ENCODE measurements around the gene SMPD1. TPM values are rescaled to one million over a fixed set of nuclear protein-coding genes. Genes with fewer than 3 reads are reported as not detected.

The SMPD1 gene
- total RNA-seq, 1 donor from 2014 or later: 9.9 TPM

DNA sequence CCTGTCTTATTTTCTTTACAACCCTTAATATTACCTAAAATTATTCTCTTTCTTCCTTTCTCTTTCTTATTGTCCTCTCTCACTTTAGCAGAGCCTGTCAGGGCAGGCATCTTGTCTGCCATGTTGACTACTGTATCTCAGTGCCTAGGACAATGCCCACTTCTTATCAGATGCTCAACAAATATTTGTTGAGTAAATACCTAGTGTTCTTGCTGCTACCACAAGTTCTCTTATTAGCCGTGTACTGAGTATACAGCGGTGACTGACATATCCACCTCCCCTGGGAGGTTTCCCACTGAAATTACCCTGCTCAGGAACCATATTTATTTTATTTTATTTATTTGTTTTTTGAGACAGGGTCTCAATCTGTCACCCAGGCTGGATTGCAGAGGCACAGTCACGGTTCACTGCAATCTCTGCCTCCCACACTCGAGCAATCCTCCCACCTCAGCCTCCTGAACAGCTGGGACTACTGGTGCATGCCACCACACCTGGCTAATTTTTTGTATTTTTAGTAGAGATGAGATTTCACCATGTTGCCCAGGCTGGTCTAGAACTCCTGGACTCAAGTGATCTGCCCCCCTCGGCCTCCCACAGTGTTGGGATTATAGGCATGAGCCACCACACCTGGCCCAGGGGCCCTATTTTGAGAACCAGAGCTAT is 43.9 kb downstream of the SMPD1 start:
- H3K36me3 ChIP-seq (ENCODE audit: control insufficient read depth in 3 of 3, insufficient read depth in 3 of 3, low read length in 3 of 3): no peaks in the 10 kb centered on the region
- H3K9me3 ChIP-seq (ENCODE audit: control insufficient read depth in 3 of 3, low read length in 3 of 3): no peaks in the 10 kb centered on the region
- no peaks in the 10 kb centered on the region for H3K27me3 ChIP-seq (ENCODE audit: control insufficient read depth in 3 of 3, insufficient read depth in 3 of 3, low read length in 3 of 3)
- H3K9ac ChIP-seq (ENCODE audit: low read depth in 1 of 3, low read length in 3 of 3): no peak overlapping the region
- no peak overlapping the region for H3K27ac ChIP-seq (ENCODE audit: low read depth, low read length)
- no peak overlapping the region for H3K4me3 ChIP-seq (ENCODE audit: low read length in 3 of 3)
- H3K4me1 ChIP-seq (ENCODE audit: control insufficient read depth in 3 of 3, insufficient read depth in 3 of 3, low read length in 3 of 3): no peaks in the 10 kb centered on the region

DNA sequence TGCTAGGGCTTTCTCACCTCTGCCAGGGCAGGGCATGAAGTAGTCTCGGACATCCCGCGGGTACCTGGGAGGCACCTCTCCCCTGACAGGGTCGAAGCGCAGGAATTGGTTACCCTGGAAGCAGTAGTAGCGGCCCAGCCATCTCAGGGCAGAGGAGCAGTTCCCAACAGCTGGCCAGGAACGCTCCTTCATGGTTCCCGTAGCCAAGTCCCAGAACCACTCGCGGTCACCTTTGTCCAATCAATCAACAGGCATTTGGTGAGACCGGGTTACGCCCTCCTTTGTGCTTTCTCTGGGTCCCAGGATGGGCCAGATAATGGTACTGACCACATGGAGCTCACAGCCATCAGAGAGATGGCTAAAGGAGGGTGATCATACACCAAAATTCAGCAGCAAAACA is 47.1 kb downstream of the SMPD1 start:
- Histone ChIP-seq H3K9ac (ENCODE audit: low read depth in 1 of 3, low read length in 3 of 3) (no peak overlapping the region), H3K4me1 (ENCODE audit: control insufficient read depth in 3 of 3, insufficient read depth in 3 of 3, low read length in 3 of 3) (no peaks in the 10 kb centered on the region), H3K27me3 (ENCODE audit: control insufficient read depth in 3 of 3, insufficient read depth in 3 of 3, low read length in 3 of 3) (no peaks in the 10 kb centered on the region), H3K9me3 (ENCODE audit: control insufficient read depth in 3 of 3, low read length in 3 of 3) (no peaks in the 10 kb centered on the region), H3K4me3 (ENCODE audit: low read length in 3 of 3) (no peak overlapping the region), H3K27ac (ENCODE audit: low read depth, low read length) (no peak overlapping the region), H3K36me3 (ENCODE audit: control insufficient read depth in 3 of 3, insufficient read depth in 3 of 3, low read length in 3 of 3) (no peaks in the 10 kb centered on the region)

DNA sequence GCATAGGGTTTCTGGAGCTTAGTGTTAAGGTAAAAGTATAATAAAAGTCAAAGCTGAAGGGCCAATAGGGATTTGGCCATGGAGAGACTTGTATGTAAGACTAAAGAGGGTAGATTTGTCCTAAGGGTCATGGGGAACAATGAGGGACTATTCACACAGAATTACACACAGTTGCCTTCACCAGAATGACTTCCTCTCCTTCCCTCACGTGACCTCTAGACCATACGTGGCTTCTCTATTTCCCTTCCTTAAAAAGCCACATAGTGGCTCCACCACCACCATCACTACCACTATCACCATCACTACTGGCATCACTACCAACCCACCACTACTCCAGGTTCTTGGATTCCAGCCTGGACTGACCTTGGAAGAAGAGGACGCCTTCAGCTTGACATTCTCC is 47.7 kb downstream of the SMPD1 start:
- Histone ChIP-seq H3K36me3 (ENCODE audit: control insufficient read depth in 3 of 3, insufficient read depth in 3 of 3, low read length in 3 of 3) (no peaks in the 10 kb centered on the region), H3K9me3 (ENCODE audit: control insufficient read depth in 3 of 3, low read length in 3 of 3) (no peaks in the 10 kb centered on the region), H3K27ac (ENCODE audit: low read depth, low read length) (no peak overlapping the region), H3K4me3 (ENCODE audit: low read length in 3 of 3) (no peak overlapping the region), H3K9ac (ENCODE audit: low read depth in 1 of 3, low read length in 3 of 3) (no peak overlapping the region), H3K4me1 (ENCODE audit: control insufficient read depth in 3 of 3, insufficient read depth in 3 of 3, low read length in 3 of 3) (no peaks in the 10 kb centered on the region), H3K27me3 (ENCODE audit: control insufficient read depth in 3 of 3, insufficient read depth in 3 of 3, low read length in 3 of 3) (no peaks in the 10 kb centered on the region)

DNA sequence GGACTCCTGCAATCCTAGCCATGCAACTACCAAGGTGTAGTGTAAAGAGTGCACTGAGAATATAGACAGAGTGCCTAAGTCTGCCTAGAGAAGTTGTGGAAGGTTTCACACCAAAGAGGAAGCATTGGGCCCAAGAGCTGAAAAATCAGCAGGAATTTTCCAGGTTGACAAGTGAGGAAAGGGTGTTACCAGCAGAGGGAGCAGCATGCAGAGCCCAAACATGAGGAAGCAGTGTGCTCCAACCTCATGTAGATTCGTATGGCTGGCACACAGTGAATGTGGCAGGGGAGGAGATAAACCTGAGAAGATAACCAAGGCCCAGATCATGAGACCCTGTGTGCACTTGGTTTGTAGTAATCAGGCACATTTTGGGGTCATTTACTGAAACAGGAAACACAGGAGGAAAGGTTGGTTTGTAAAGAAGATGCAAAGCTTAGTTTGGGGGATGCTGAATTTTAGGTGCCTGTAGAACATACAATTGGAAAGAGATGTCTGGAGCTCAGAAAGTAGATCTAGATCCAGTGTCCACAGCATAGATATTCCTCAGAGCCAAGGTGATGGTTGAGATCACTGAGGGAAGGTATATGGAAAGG is 48.8 kb downstream of the SMPD1 start:
- Histone ChIP-seq H3K9me3 (ENCODE audit: control insufficient read depth in 3 of 3, low read length in 3 of 3) (no peaks in the 10 kb centered on the region), H3K27me3 (ENCODE audit: control insufficient read depth in 3 of 3, insufficient read depth in 3 of 3, low read length in 3 of 3) (no peaks in the 10 kb centered on the region), H3K27ac (ENCODE audit: low read depth, low read length) (no peak overlapping the region), H3K4me3 (ENCODE audit: low read length in 3 of 3) (no peak overlapping the region), H3K4me1 (ENCODE audit: control insufficient read depth in 3 of 3, insufficient read depth in 3 of 3, low read length in 3 of 3) (no peaks in the 10 kb centered on the region), H3K9ac (ENCODE audit: low read depth in 1 of 3, low read length in 3 of 3) (no peak overlapping the region), H3K36me3 (ENCODE audit: control insufficient read depth in 3 of 3, insufficient read depth in 3 of 3, low read length in 3 of 3) (no peaks in the 10 kb centered on the region)

DNA sequence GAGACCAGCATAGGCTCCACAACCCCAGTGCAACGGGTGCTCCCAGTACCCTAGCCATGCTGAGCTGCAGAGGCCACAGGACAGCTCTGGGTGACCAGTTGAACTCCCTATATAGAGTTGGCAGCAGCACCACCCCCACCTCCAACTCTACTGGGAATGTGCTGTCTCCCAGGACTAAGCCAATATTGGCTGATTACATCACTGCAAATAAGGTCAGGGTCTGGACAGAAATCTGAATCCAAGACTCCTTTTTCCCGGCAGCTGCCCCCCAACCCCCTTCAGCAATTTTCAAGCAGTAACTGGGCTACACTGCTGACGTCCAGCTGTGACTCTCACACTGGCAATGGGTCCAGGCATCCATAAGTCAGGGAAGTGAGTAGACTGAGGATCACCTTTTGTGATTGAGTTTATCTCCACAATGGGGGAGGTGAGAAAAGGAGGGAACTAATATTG is 50.7 kb downstream of the SMPD1 start, which contains the start of gene HPX:
Gene HPX, minus strand, starts transcription at position 82 of the 453 bp plus-strand sequence. Its CDS starts 24 bp downstream, at position 58.
- no peak within 1 kb of the TSS for H3K4me3 ChIP-seq (ENCODE audit: low read length in 3 of 3)
- H3K36me3 ChIP-seq (ENCODE audit: control insufficient read depth in 3 of 3, insufficient read depth in 3 of 3, low read length in 3 of 3): no peaks in the 10 kb centered on the region
- no peaks in the 10 kb centered on the region for H3K27me3 ChIP-seq (ENCODE audit: control insufficient read depth in 3 of 3, insufficient read depth in 3 of 3, low read length in 3 of 3)
- no peaks in the 10 kb centered on the region for H3K9me3 ChIP-seq (ENCODE audit: control insufficient read depth in 3 of 3, low read length in 3 of 3)
- no peak within 1 kb of the TSS for H3K27ac ChIP-seq (ENCODE audit: low read depth, low read length)
- H3K4me1 ChIP-seq (ENCODE audit: control insufficient read depth in 3 of 3, insufficient read depth in 3 of 3, low read length in 3 of 3): no peaks in the 10 kb centered on the region
- peak within 1 kb of the TSS in 1 of 3 donors; percentile 45 for H3K9ac ChIP-seq (ENCODE audit: low read depth in 1 of 3, low read length in 3 of 3)

DNA sequence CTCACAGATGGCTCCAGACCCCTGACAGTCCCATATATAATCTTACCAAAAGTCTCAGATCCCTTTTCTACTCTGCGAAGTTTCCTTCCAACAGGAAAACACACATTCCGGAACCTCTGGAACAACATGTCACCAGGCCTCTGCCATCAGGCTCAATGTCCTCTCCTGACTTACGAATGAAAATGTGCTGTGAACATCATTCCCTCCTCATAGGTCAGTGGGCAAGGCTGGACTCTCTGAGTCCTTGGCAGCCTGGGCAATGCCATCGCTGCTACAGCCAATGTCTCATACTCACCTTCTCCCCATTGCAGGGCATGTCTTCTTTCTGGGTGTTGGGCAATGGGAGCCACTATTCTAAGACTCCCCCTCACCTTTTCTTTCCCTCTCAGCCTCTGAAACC is 52.2 kb downstream of the SMPD1 start:
- Histone ChIP-seq H3K27me3 (ENCODE audit: control insufficient read depth in 3 of 3, insufficient read depth in 3 of 3, low read length in 3 of 3) (no peaks in the 10 kb centered on the region), H3K36me3 (ENCODE audit: control insufficient read depth in 3 of 3, insufficient read depth in 3 of 3, low read length in 3 of 3) (peaks cover 0 to under 1% (median 0%) of the 10 kb centered on the region in 3 donors), H3K9me3 (ENCODE audit: control insufficient read depth in 3 of 3, low read length in 3 of 3) (no peaks in the 10 kb centered on the region), H3K4me3 (ENCODE audit: low read length in 3 of 3) (no peak overlapping the region), H3K9ac (ENCODE audit: low read depth in 1 of 3, low read length in 3 of 3) (no peak overlapping the region), H3K4me1 (ENCODE audit: control insufficient read depth in 3 of 3, insufficient read depth in 3 of 3, low read length in 3 of 3) (no peaks in the 10 kb centered on the region), H3K27ac (ENCODE audit: low read depth, low read length) (no peak overlapping the region)

DNA sequence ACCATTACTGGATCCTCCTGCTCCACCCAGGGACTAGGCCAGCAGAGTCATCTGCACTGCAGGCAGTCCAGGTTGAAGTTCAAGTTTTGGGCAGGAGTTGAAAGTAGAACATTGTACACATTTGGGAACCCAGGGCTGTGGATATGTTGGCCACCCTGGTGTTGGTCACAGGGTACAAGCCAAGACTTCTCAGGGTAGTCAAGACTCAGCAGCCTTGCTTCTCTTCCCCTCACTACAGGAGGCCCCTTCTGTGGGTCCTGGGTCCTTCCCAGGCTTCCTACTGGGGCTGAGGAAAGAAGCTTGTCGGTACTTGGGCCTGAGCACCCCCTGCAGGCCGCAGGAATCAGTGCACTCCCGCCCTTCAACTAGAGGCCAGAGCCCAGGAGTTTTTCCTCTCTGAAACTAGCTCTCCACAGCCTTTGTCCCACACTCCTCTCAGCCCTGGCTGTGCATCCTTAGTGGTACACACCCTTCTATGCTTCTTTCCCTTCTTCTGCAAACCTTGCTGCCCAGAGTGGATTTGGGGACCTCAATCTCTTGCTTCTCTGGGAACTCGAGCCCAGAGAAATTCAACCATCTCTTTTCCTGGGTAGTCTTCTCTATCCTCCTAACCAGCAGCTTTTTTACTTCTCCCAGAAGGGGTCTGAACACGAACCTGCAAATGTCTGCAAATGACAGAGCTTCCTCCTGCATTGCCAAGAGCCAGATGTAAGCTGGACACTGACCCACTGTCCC is 53.2 kb downstream of the SMPD1 start:
- Histone ChIP-seq H3K27ac (ENCODE audit: low read depth, low read length) (no peak overlapping the region), H3K4me3 (ENCODE audit: low read length in 3 of 3) (no peak overlapping the region), H3K9ac (ENCODE audit: low read depth in 1 of 3, low read length in 3 of 3) (no peak overlapping the region), H3K9me3 (ENCODE audit: control insufficient read depth in 3 of 3, low read length in 3 of 3) (no peaks in the 10 kb centered on the region), H3K4me1 (ENCODE audit: control insufficient read depth in 3 of 3, insufficient read depth in 3 of 3, low read length in 3 of 3) (no peaks in the 10 kb centered on the region), H3K36me3 (ENCODE audit: control insufficient read depth in 3 of 3, insufficient read depth in 3 of 3, low read length in 3 of 3) (peaks cover 0 to 6% (median 3%) of the 10 kb centered on the region in 3 donors), H3K27me3 (ENCODE audit: control insufficient read depth in 3 of 3, insufficient read depth in 3 of 3, low read length in 3 of 3) (no peaks in the 10 kb centered on the region)

Other genes with a start within 250 kb of the SMPD1 start
- gene OR52B2, start 220.1 kb upstream of the SMPD1 start, total RNA-seq: not detected
- not detected for gene OR52W1, start 191.2 kb upstream of the SMPD1 start, total RNA-seq
- not detected for gene C11orf42, start 184.9 kb upstream of the SMPD1 start, total RNA-seq
- 8.9 TPM for gene FHIP1B, start 155.8 kb upstream of the SMPD1 start, total RNA-seq
- not detected for gene CNGA4, start 151.4 kb upstream of the SMPD1 start, total RNA-seq
- not detected for gene CCKBR, start 130.6 kb upstream of the SMPD1 start, total RNA-seq
- gene CAVIN3, start 70.0 kb upstream of the SMPD1 start, total RNA-seq: 28.2 TPM
- 28.7 TPM for gene APBB1, start 28.6 kb downstream of the SMPD1 start, total RNA-seq
- 3.1 TPM for gene HPX, start 50.5 kb downstream of the SMPD1 start, total RNA-seq
- gene TRIM3, start 83.5 kb downstream of the SMPD1 start, total RNA-seq: 8.4 TPM
- gene ARFIP2, start 90.9 kb downstream of the SMPD1 start, total RNA-seq: 14.1 TPM
- gene TIMM10B, start 91.0 kb downstream of the SMPD1 start, total RNA-seq: 19.8 TPM
- 4.7 TPM for gene DNHD1, start 106.8 kb downstream of the SMPD1 start, total RNA-seq
- gene RRP8, start 213.1 kb downstream of the SMPD1 start, total RNA-seq: 9.4 TPM
- gene ILK, start 213.3 kb downstream of the SMPD1 start, total RNA-seq: 106 TPM
- gene TAF10, start 221.7 kb downstream of the SMPD1 start, total RNA-seq: 19.8 TPM
- 15.7 TPM for gene TPP1, start 228.9 kb downstream of the SMPD1 start, total RNA-seq